ENCODE measurements around the gene ECHS1. TPM values are rescaled to one million over a fixed set of nuclear protein-coding genes. Genes with fewer than 3 reads are reported as not detected.
A peak's percentile ranks its signal among the peaks of the same experiment; 100 is the strongest.

Gene ECHS1
- total and polyA plus RNA-seq, 10 donors, result 29.8 to 81.2 (median 45.8) TPM

GRCh38 chr10:133361773-133362441 is 11.2 kb downstream of the ECHS1 start:
- intact Hi-C loops (cut with DNase I; ENCODE audit: low total_unique reads), result no loop called here
- no peaks in the 10 kb centered on the region for H3K9me3 ChIP-seq
- peak overlapping the region in 5 of 8 donors; percentile 11 to 48 (median 39) for H3K27ac ChIP-seq
- peaks cover 0 to 54% (median 47%) of the 10 kb centered on the region in 6 donors for H3K36me3 ChIP-seq
- TF ChIP-seq POLR2AphosphoS5 (IDR thresholded peaks at IDR 0.05) (no peak), CTCF (IDR thresholded peaks at IDR 0.05 in 8 of 11, conservative IDR thresholded peaks at IDR 0.05 in 3 of 11) (no peak), POLR2A (IDR thresholded peaks at IDR 0.05) (no peak)
- H3K4me3 ChIP-seq, result peak overlapping the region in 1 of 8 donors; percentile 28
- 60 to 70% (median 67%) methylated on average over 18 of the region's 18 CpGs for WGBS, 5 donors
- peaks cover under 1 to 25% (median 8%) of the 10 kb centered on the region in 6 donors for H3K4me1 ChIP-seq
- no peaks in the 10 kb centered on the region for H3K27me3 ChIP-seq (replicated peaks in 1 of 7)
- no peak for DNase-seq

- H3K27me3 ChIP-seq (replicated peaks in 1 of 7), result no peaks in the 10 kb centered on the region
- peak overlapping the region in 5 of 8 donors; percentile 11 to 48 (median 39) for H3K27ac ChIP-seq
- peaks cover 0 to 47% (median 40%) of the 10 kb centered on the region in 6 donors for H3K36me3 ChIP-seq
- H3K4me3 ChIP-seq, result peak overlapping the region in 1 of 8 donors; percentile 28
- WGBS, 5 donors, result 91 to 94% (median 93%) methylated on average over 5 of the region's 5 CpGs
- DNase-seq, result no peak
- H3K4me1 ChIP-seq, result peaks cover 7 to 32% (median 15%) of the 10 kb centered on the region in 6 donors
- intact Hi-C loops (cut with DNase I; ENCODE audit: low total_unique reads), result no loop called here
- TF ChIP-seq POLR2A (IDR thresholded peaks at IDR 0.05) (no peak), POLR2AphosphoS5 (IDR thresholded peaks at IDR 0.05) (no peak), CTCF (IDR thresholded peaks at IDR 0.05 in 8 of 11, conservative IDR thresholded peaks at IDR 0.05 in 3 of 11) (no peak)
- H3K9me3 ChIP-seq, result no peaks in the 10 kb centered on the region
These were observed 11.9 kb downstream of the ECHS1 start for GRCh38 chr10:133361227-133361626.

- H3K27me3 ChIP-seq (replicated peaks in 1 of 7), result no peaks in the 10 kb centered on the region
- H3K4me3 ChIP-seq, result no peak overlapping the region
- peaks cover 8 to 44% (median 20%) of the 10 kb centered on the region in 6 donors for H3K4me1 ChIP-seq
- WGBS, 5 donors, result 86 to 91% (median 90%) methylated on average over 16 to 17 of the region's 17 CpGs
- no peak for TF ChIP-seq CTCF (IDR thresholded peaks at IDR 0.05 in 8 of 11, conservative IDR thresholded peaks at IDR 0.05 in 3 of 11)
- TF ChIP-seq POLR2A (IDR thresholded peaks at IDR 0.05), result no peak
- no peak for TF ChIP-seq POLR2AphosphoS5 (IDR thresholded peaks at IDR 0.05)
- peaks cover 0 to 47% (median 29%) of the 10 kb centered on the region in 6 donors for H3K36me3 ChIP-seq
- no peaks in the 10 kb centered on the region for H3K9me3 ChIP-seq
- H3K27ac ChIP-seq, result no peak overlapping the region
- intact Hi-C loops (cut with DNase I; ENCODE audit: low total_unique reads), result no loop called here
- no peak for DNase-seq
These were observed 13.1 kb downstream of the ECHS1 start for GRCh38 chr10:133359972-133360610.

GRCh38 chr10:133359554-133359971 is 13.6 kb downstream of the ECHS1 start:
- intact Hi-C loops (cut with DNase I; ENCODE audit: low total_unique reads), result no loop called here
- Histone ChIP-seq H3K27me3 (replicated peaks in 1 of 7) (no peaks in the 10 kb centered on the region), H3K4me1 (peaks cover 8 to 46% (median 20%) of the 10 kb centered on the region in 6 donors), H3K27ac (no peak overlapping the region), H3K9me3 (no peaks in the 10 kb centered on the region), H3K4me3 (no peak overlapping the region), H3K36me3 (peaks cover 0 to 47% (median 24%) of the 10 kb centered on the region in 6 donors)
- no peak for DNase-seq
- TF ChIP-seq POLR2A (IDR thresholded peaks at IDR 0.05), result no peak
- TF ChIP-seq CTCF (IDR thresholded peaks at IDR 0.05 in 8 of 11, conservative IDR thresholded peaks at IDR 0.05 in 3 of 11), result no peak
- no peak for TF ChIP-seq POLR2AphosphoS5 (IDR thresholded peaks at IDR 0.05)
- 63 to 85% (median 68%) methylated on average over 4 to 6 of the region's 6 CpGs for WGBS, 5 donors

All from spleen (tissue), 11 donors.